CD4-positive, CD25-positive, alpha-beta regulatory T cell (primary cell): ENCODE measurements around the gene TTC27. TPM values are rescaled to one million over a fixed set of nuclear protein-coding genes. Genes with fewer than 3 reads are reported as not detected.
"Not testable (repeated sequence)": the region's sequence is repeated elsewhere in the genome, so short reads cannot be mapped to it uniquely, and the experiment has no call there.

Experiments
- ATAC-seq, 2 donors: fragments of 150-1000 bp; cut with Tn5 transposase; one replicate each; pipeline ENCODE4 v1.10.0; 2021; ENCODE audit warnings: low read depth in 2 of 2, moderate number of reproducible peaks in 2 of 2, moderate library complexity in 1 of 2
- DNase-seq, 3 donors: peaks; one replicate each; pipeline versions ENCODE4 v3.0.0 to v3.0.0-alpha.2; 2012 to 2022; ENCODE audit warnings: mixed read lengths in 1 of 3
- H3K27ac ChIP-seq: one replicate; pipeline ENCODE4 v1.7.0; 2013; ENCODE audit warnings: mild to moderate bottlenecking, low read length; ENCODE audit not compliant: insufficient read depth, poor library complexity, severe bottlenecking
- H3K27me3 ChIP-seq: one replicate; pipeline ENCODE4 v1.7.0; 2013; ENCODE audit warnings: low read length; ENCODE audit not compliant: control insufficient read depth, insufficient read depth
- H3K36me3 ChIP-seq: one replicate; pipeline ENCODE4 v1.7.0; 2013; ENCODE audit warnings: mild to moderate bottlenecking, low read length, moderate library complexity; ENCODE audit not compliant: control insufficient read depth, insufficient read depth
- H3K4me1 ChIP-seq: 2 replicates; pipeline ENCODE4 v1.7.0; 2013; ENCODE audit warnings: mild to moderate bottlenecking, low read length; ENCODE audit not compliant: insufficient read depth, control insufficient read depth, poor library complexity, severe bottlenecking
- H3K4me3 ChIP-seq: one replicate; pipeline ENCODE4 v1.7.0; 2013; ENCODE audit warnings: low read depth, mild to moderate bottlenecking, low read length, moderate library complexity
- H3K9me3 ChIP-seq, 2 experiments: 1 replicate in 1 of 2; 2 replicates in 1 of 2; pipeline ENCODE4 v1.7.0; 2013; ENCODE audit warnings: low read length in 2 of 2, mild to moderate bottlenecking in 1 of 2, moderate library complexity in 1 of 2; ENCODE audit not compliant: control insufficient read depth in 2 of 2
- H3K27ac Mint-ChIP-seq, 3 donors: one replicate each; pipeline ENCODE4 v1.8.0; 2020 to 2022; ENCODE audit warnings: mild to moderate bottlenecking in 3 of 3, mixed read lengths in 3 of 3, moderate library complexity in 2 of 3
- H3K27me3 Mint-ChIP-seq: one replicate; pipeline ENCODE4 v1.8.0; 2022; ENCODE audit warnings: mild to moderate bottlenecking, mixed read lengths
- H3K36me3 Mint-ChIP-seq: one replicate; pipeline ENCODE4 v1.8.0; 2020; ENCODE audit warnings: mixed read lengths
- H3K4me1 Mint-ChIP-seq, 4 donors: one replicate each; pipeline ENCODE4 v1.8.0; 2020 to 2022; ENCODE audit warnings: mixed read lengths in 4 of 4, mild to moderate bottlenecking in 1 of 4
- H3K4me3 Mint-ChIP-seq, 4 donors: one replicate each; pipeline ENCODE4 v1.8.0; 2020 to 2022; ENCODE audit warnings: mild to moderate bottlenecking in 4 of 4, mixed read lengths in 4 of 4, moderate library complexity in 3 of 4
- H3K9me3 Mint-ChIP-seq, 7 donors: one replicate each; pipeline ENCODE4 v1.8.0; 2020 to 2022; ENCODE audit warnings: mixed read lengths in 7 of 7, mild to moderate bottlenecking in 3 of 7, moderate library complexity in 2 of 7
- polyA plus RNA-seq, 4 donors: library from polyadenylated mRNA; unstranded; fragments of 300-500 nt; fragmentation: Illumina TruSeq; gene quantifications; one replicate each; pipeline ENCODE4 v1.2.3, GENCODE V29; 2021
- total RNA-seq: library from RNA; stranded (reverse); gene quantifications from one replicate; pipeline ENCODE4 v1.2.3, GENCODE V29; 2022

Gene TTC27
- total and polyA plus RNA-seq, 5 donors from 2014 or later: 18.6 to 25.5 (median 23.6) TPM

GRCh38 chr2:32860385-32860784, 232.5 kb downstream of the TTC27 start:
- peaks cover 24% of the 10 kb centered on the region for H3K27me3 Mint-ChIP-seq
- no peaks in the 10 kb centered on the region for H3K4me1 ChIP-seq
- H3K4me3 Mint-ChIP-seq: no peak overlapping the region
- H3K9me3 ChIP-seq: no peaks in the 10 kb centered on the region
- no peaks in the 10 kb centered on the region for H3K36me3 ChIP-seq
- no peaks in the 10 kb centered on the region for H3K36me3 Mint-ChIP-seq
- H3K4me3 ChIP-seq: no peak overlapping the region
- no peak overlapping the region for H3K27ac ChIP-seq
- no peak overlapping the region for H3K27ac Mint-ChIP-seq
- H3K27me3 ChIP-seq: no peaks in the 10 kb centered on the region
- ATAC-seq (no peak), DNase-seq (no peak)
- H3K4me1 Mint-ChIP-seq: no peaks in the 10 kb centered on the region
- peaks cover 0 to 2% (median 0%) of the 10 kb centered on the region in 7 donors for H3K9me3 Mint-ChIP-seq

DNA sequence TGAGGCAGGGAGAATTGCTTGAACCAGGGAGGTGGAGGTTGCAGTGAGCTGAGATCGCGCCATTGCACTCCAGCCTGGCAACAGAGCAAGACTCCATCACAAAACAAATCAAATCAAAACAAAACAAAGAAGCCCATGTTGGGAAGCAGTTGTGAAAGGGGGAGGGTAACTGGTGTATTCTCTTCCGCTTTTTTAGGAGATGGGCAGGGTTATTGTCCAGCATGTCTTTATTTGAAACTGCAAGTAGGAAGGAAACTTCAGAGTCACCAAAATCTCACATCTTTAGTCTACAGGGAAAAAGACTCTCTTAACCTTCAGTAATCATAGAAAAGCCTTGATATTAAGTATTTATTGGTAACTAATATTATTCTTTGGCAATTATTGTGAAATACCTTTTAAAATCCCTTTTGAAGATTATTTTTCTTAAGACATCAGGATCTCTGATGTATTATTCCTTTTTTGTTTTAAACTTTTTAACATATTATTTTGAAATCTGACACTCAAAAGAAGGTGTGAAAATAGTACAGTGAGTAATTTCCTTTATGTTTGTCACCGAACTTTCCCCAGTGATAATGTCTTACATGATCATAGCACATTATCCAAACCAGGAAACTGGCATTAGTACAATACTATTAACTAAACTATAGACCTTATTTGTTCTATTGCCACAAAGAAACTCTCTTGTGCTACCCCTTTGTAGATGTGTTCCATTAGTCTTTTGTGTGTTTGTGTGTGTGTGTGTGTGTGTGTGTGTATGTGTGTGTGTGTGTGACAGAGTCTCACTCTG, 234.6 kb downstream of the TTC27 start:
- peaks cover 21% of the 10 kb centered on the region for H3K27me3 Mint-ChIP-seq
- ATAC-seq: no peak

GRCh38 chr2:32863326-32863725, 235.5 kb downstream of the TTC27 start:
- H3K36me3 ChIP-seq: no peaks in the 10 kb centered on the region
- DNase-seq: no peak
- H3K4me1 ChIP-seq: no peaks in the 10 kb centered on the region
- Mint-ChIP-seq H3K4me1 (no peaks in the 10 kb centered on the region), H3K27ac (no peak overlapping the region), H3K4me3 (no peak overlapping the region), H3K9me3 (peaks cover 0 to 2% (median 0%) of the 10 kb centered on the region in 7 donors), H3K27me3 (peaks cover 21% of the 10 kb centered on the region), H3K36me3 (no peaks in the 10 kb centered on the region)
- H3K9me3 ChIP-seq: no peaks in the 10 kb centered on the region
- H3K27me3 ChIP-seq: no peaks in the 10 kb centered on the region
- ATAC-seq: no peak
- H3K27ac ChIP-seq: no peak overlapping the region
- H3K4me3 ChIP-seq: no peak overlapping the region

More for the DNA sequence above, 234.6 kb downstream of the TTC27 start:
- H3K36me3 ChIP-seq: no peaks in the 10 kb centered on the region
- no peaks in the 10 kb centered on the region for H3K9me3 ChIP-seq
- H3K4me1 ChIP-seq: no peaks in the 10 kb centered on the region
- Mint-ChIP-seq H3K36me3 (no peaks in the 10 kb centered on the region), H3K9me3 (peaks cover 0 to 2% (median 0%) of the 10 kb centered on the region in 7 donors), H3K4me1 (no peaks in the 10 kb centered on the region), H3K4me3 (no peak overlapping the region), H3K27ac (no peak overlapping the region)
- no peak overlapping the region for H3K27ac ChIP-seq
- no peaks in the 10 kb centered on the region for H3K27me3 ChIP-seq
- no peak for DNase-seq
- no peak overlapping the region for H3K4me3 ChIP-seq

DNA sequence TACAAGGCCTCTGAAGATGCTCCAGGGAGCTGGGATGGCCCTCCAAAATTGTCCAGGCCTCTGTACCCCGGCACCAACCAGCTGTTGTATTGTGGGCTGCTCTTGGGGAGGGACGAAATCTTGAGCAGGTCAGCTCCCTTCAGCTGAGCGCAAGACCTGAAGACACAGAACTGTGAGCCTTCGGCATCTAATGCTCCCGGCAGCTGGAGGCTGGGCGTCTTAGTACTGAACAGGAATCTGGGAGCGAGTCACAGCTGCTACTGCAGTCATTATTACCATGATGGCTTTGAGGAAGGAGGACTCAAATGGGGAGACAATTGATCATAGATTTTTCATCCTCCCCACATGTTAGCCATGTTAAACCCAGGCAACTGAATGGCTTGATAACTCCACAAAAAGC, 236.0 kb downstream of the TTC27 start:
- H3K4me3 Mint-ChIP-seq: no peak overlapping the region

DNA sequence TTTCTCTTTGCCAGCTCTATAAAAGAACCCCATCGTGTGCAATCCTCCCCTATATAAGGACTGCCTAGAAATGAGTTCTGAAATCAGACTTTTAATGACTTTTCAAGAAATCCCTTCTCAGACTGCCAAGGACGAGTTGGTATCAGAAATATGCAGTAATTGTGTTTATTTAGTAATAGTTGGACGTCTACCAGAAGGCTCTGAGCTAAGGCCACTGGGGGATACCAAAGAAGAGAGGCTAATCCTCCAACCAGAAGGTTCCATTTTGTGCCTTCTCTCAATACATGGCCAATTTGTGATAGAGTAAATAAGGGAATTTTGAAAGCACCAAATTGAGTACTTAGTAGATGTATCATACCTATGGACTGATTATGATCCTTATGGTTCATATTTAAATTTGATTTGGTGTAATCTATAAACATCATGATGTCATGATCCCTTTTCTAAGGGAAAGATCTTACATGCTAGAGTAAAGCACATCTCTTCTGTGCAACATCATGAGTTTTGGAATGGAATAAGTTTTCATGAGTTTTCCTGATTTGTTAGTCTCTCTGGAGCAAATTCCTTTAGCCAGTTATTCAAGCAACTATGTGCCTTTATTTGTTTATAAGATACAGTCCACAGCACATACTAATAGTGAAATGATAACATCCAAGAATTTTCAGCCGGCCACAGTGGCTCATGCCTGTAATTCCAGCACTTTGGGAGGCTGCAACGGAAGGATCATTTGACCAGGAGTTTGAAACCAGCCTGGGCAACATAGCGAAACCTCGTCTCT, 236.7 kb downstream of the TTC27 start:
- no peak overlapping the region for H3K4me3 ChIP-seq
- Mint-ChIP-seq H3K27me3 (peaks cover 21% of the 10 kb centered on the region), H3K4me3 (no peak overlapping the region), H3K27ac (peak overlapping the region in 1 of 3 donors; percentile 60), H3K4me1 (no peaks in the 10 kb centered on the region), H3K36me3 (no peaks in the 10 kb centered on the region), H3K9me3 (peaks cover 0 to 2% (median 0%) of the 10 kb centered on the region in 7 donors)
- H3K4me1 ChIP-seq: no peaks in the 10 kb centered on the region
- no peak for DNase-seq
- no peaks in the 10 kb centered on the region for H3K9me3 ChIP-seq
- ATAC-seq: no peak
- H3K27ac ChIP-seq: no peak overlapping the region
- H3K27me3 ChIP-seq: no peaks in the 10 kb centered on the region
- no peaks in the 10 kb centered on the region for H3K36me3 ChIP-seq

More for the DNA sequence above, 236.0 kb downstream of the TTC27 start:
- Histone ChIP-seq H3K4me3 (no peak overlapping the region), H3K27ac (no peak overlapping the region), H3K4me1 (no peaks in the 10 kb centered on the region), H3K9me3 (no peaks in the 10 kb centered on the region), H3K36me3 (no peaks in the 10 kb centered on the region), H3K27me3 (no peaks in the 10 kb centered on the region)
- Mint-ChIP-seq H3K4me1 (no peaks in the 10 kb centered on the region), H3K9me3 (peaks cover 0 to 2% (median 0%) of the 10 kb centered on the region in 7 donors), H3K27me3 (peaks cover 21% of the 10 kb centered on the region), H3K36me3 (no peaks in the 10 kb centered on the region), H3K27ac (no peak overlapping the region)
- DNase-seq (no peak), ATAC-seq (no peak)

GRCh38 chr2:32865399-32866068, 237.7 kb downstream of the TTC27 start:
- Mint-ChIP-seq H3K9me3 (peaks cover 0 to 2% (median 0%) of the 10 kb centered on the region in 7 donors), H3K27ac (no peak overlapping the region), H3K4me3 (no peak overlapping the region), H3K4me1 (no peaks in the 10 kb centered on the region), H3K27me3 (peaks cover 21% of the 10 kb centered on the region), H3K36me3 (no peaks in the 10 kb centered on the region)
- no peaks in the 10 kb centered on the region for H3K36me3 ChIP-seq
- peak in 1 of 3 donors; percentile 3 for DNase-seq
- no peak overlapping the region for H3K27ac ChIP-seq
- ATAC-seq: no peak
- H3K9me3 ChIP-seq: no peaks in the 10 kb centered on the region
- H3K4me3 ChIP-seq: no peak overlapping the region
- no peaks in the 10 kb centered on the region for H3K4me1 ChIP-seq
- H3K27me3 ChIP-seq: no peaks in the 10 kb centered on the region

DNA sequence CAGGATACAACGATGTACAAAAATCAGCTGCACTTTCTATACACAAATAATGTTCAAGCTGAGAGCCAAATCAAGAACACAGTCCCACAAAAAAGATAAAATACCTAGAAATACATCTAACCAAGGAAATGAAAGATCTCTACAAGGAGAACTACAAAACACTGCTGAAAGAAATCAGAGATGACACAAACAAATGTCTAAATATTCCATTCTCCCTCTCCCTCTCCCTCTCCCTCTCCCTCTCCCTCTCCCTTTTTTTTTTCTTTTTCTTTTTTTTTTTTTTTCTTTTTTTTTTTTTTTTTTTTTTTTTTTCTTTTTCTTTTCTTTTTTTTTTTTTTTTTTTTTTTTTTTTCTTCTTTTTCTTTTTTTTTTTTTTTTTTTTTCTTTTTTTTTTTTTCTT, 238.6 kb downstream of the TTC27 start:
- H3K4me3 Mint-ChIP-seq, H3K9me3 Mint-ChIP-seq, H3K4me1 ChIP-seq, ATAC-seq, H3K4me3 ChIP-seq, H3K9me3 ChIP-seq, H3K4me1 Mint-ChIP-seq, H3K27ac Mint-ChIP-seq, H3K36me3 Mint-ChIP-seq, DNase-seq, H3K36me3 ChIP-seq, H3K27ac ChIP-seq, H3K27me3 ChIP-seq: not testable (repeated sequence)
- peaks cover 17% of the 10 kb centered on the region for H3K27me3 Mint-ChIP-seq
